Progenitor cell of endocrine pancreas (in vitro differentiated cells): Measurements from ENCODE around the gene RNF152. TPM values are rescaled to one million over a fixed set of nuclear protein-coding genes. Genes with fewer than 3 reads are reported as not detected.

Source experiments
- DNase-seq: peaks from one replicate; pipeline ENCODE4 v3.0.0; 2021; ENCODE audit warnings: low spot score; ENCODE audit not compliant: unreplicated experiment
- H3K27ac Mint-ChIP-seq: 2 replicates; pipeline ENCODE4 v1.8.0; 2021; ENCODE audit warnings: mild to moderate bottlenecking, moderate library complexity, mixed read lengths
- H3K27me3 Mint-ChIP-seq: 2 replicates; pipeline ENCODE4 v1.8.0; 2021; ENCODE audit warnings: mixed read lengths
- H3K36me3 Mint-ChIP-seq: 2 replicates; pipeline ENCODE4 v1.8.0; 2022; ENCODE audit warnings: mixed read lengths; ENCODE audit not compliant: insufficient read depth
- H3K4me1 Mint-ChIP-seq: 2 replicates; pipeline ENCODE4 v1.8.0; 2021; ENCODE audit warnings: low read depth, mixed read lengths
- H3K4me3 Mint-ChIP-seq: 2 replicates; pipeline ENCODE4 v1.8.0; 2021; ENCODE audit warnings: low read depth, mild to moderate bottlenecking, moderate library complexity, mixed read lengths
- H3K9me3 Mint-ChIP-seq: 2 replicates; pipeline ENCODE4 v1.8.0; 2021; ENCODE audit warnings: low read depth, mixed read lengths
- CTCF ChIP-seq: fragments of 200-600 bp; sonication (generic); IDR thresholded peaks from one replicate; pipeline ENCODE4 v1.5.0; 2021; ENCODE audit warnings: antibody characterized with exemption, mild to moderate bottlenecking; ENCODE audit not compliant: unreplicated experiment
- total RNA-seq: library from RNA; stranded (reverse); gene quantifications from 2 replicates; pipeline ENCODE4 v1.2.1, GENCODE V29; 2021

The RNF152 gene
- total RNA-seq, 1 donor from 2014 or later, result 32.0 TPM

GRCh38 chr18:61853855-61854254 is 39.0 kb downstream of the RNF152 start:
- Mint-ChIP-seq H3K4me3 (no peak overlapping the region), H3K36me3 (no peaks in the 10 kb centered on the region), H3K27me3 (no peaks in the 10 kb centered on the region), H3K27ac (no peak overlapping the region), H3K9me3 (no peaks in the 10 kb centered on the region), H3K4me1 (peaks cover 40% of the 10 kb centered on the region)
- no peak for TF ChIP-seq CTCF
- DNase-seq, result no peak

GRCh38 chr18:61852496-61852895 is 40.3 kb downstream of the RNF152 start:
- Mint-ChIP-seq H3K36me3 (peaks cover 5% of the 10 kb centered on the region), H3K4me1 (peaks cover 42% of the 10 kb centered on the region), H3K27ac (no peak overlapping the region), H3K4me3 (no peak overlapping the region), H3K27me3 (no peaks in the 10 kb centered on the region), H3K9me3 (no peaks in the 10 kb centered on the region)
- no peak for TF ChIP-seq CTCF
- no peak for DNase-seq

GRCh38 chr18:61851940-61852451 is 40.8 kb downstream of the RNF152 start:
- H3K4me1 Mint-ChIP-seq, result peaks cover 41% of the 10 kb centered on the region
- H3K27ac Mint-ChIP-seq, result no peak overlapping the region
- no peak overlapping the region for H3K4me3 Mint-ChIP-seq
- no peak for DNase-seq
- H3K9me3 Mint-ChIP-seq, result no peaks in the 10 kb centered on the region
- H3K27me3 Mint-ChIP-seq, result no peaks in the 10 kb centered on the region
- no peak for TF ChIP-seq CTCF
- peaks cover 5% of the 10 kb centered on the region for H3K36me3 Mint-ChIP-seq

- no peaks in the 10 kb centered on the region for H3K27me3 Mint-ChIP-seq
- H3K4me1 Mint-ChIP-seq, result peaks cover 41% of the 10 kb centered on the region
- TF ChIP-seq CTCF, result no peak
- no peak overlapping the region for H3K4me3 Mint-ChIP-seq
- no peak overlapping the region for H3K27ac Mint-ChIP-seq
- no peaks in the 10 kb centered on the region for H3K9me3 Mint-ChIP-seq
- DNase-seq, result no peak
- peaks cover 7% of the 10 kb centered on the region for H3K36me3 Mint-ChIP-seq
These were observed 41.5 kb downstream of the RNF152 start for GRCh38 chr18:61851279-61851678.

- Mint-ChIP-seq H3K36me3 (peaks cover 10% of the 10 kb centered on the region), H3K4me3 (no peak overlapping the region), H3K27me3 (no peaks in the 10 kb centered on the region), H3K27ac (no peak overlapping the region), H3K4me1 (peaks cover 38% of the 10 kb centered on the region), H3K9me3 (no peaks in the 10 kb centered on the region)
- TF ChIP-seq CTCF, result no peak
- DNase-seq, result no peak
These were observed 42.1 kb downstream of the RNF152 start for GRCh38 chr18:61850756-61851155.
